CD4-positive, alpha-beta T cell treated with Interleukin-4 for 1 hour (primary cell): ENCODE measurements around the gene MBL2.

Experiments used
- DNase-seq, 2 donors: peaks; one replicate each; pipeline ENCODE4 v3.0.0-alpha.2; 2020 to 2022

Gene MBL2

DNA sequence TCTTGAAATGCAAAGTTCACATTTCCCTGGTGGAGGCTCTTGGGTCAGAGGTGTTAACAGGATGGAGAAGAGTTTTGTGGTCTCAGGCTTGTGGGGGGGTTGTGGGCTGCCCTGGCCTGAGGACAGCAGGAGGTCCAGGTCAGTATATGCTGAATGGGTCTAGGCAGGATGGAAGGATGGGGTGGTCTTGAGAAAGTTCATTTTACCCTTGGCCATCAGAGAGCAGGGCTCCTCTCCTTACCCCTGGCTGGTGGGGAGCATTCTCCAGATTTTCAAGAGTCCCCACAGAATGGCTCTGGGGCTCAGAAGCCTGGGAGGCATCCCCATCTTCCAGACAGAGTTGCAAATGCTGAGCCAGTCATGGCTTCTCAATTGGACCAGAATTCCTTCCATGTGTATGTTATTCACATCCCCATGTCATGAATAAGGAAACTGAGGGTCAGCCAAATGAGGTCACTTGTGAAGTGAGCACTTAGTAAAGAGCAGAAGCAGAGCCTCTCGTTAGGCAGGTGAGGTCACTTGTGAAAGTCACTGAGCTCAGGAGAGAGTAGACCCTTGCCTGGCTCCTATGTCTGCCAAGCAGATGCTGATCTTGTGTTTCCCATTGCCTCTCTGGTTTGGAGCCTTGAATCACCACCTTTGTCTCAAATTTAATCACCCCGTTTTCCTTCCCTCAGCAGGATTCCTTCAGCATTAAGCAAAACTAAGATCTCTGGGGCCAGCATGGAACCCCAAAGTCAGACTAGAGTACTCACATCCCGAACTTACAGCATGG, 33.0 kb downstream of the MBL2 start:
- no peak for DNase-seq

GRCh38 chr10:52738951-52739350, 33.6 kb downstream of the MBL2 start:
- DNase-seq: no peak

GRCh38 chr10:52729271-52730104, 43.1 kb downstream of the MBL2 start:
- no peak for DNase-seq

DNA sequence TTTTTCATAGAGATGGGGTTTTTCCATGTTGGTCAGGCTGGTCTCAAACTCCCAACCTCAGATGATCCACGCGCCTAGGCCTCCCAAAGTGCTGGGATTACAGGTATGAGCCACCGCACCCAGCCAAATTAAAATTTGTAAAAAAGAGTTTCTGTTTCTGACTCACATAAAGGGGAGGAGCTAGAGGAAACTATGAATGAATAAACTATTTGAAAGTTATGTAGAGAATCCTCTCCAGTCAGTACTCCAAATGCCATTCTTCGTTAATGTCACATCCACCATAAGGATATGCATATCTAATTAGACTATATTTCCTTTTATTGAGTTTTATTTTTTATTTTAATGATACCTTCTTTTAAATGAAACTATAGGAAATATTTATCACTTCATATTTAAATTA, 52.6 kb downstream of the MBL2 start:
- no peak for DNase-seq
